IMR-90 (cell line): ENCODE results near the gene CHRNA7. TPM values are rescaled to one million over a fixed set of nuclear protein-coding genes. Genes with fewer than 3 reads are reported as not detected.

Experiments used
- ATAC-seq: fragments of 200-7000 bp; cut with Tn5 transposase; 2 replicates; pipeline ENCODE4 v1.9.1; 2020; ENCODE audit warnings: low read depth, mild to moderate bottlenecking, moderate library complexity
- BruUV-seq: library from RNA; stranded (reverse); fragments of 400-500 nt; replicated peaks from 2 replicates; lab custom pipeline; 2021; lab: Mats Ljungman, UMichigan
- CTCF ChIA-PET: fragments of 300-600 bp; formaldehyde crosslinking; extraction: SDS; loops from one replicate; lab custom pipeline; 2021; ENCODE audit warnings: antibody characterized with exemption; lab: Yijun Ruan, JAX
- POLR2A ChIA-PET: fragments of 300-600 bp; sonication (Branson Sonifier 250); formaldehyde crosslinking; loops from one replicate; lab custom pipeline; 2022; ENCODE audit warnings: antibody characterized with exemption; ENCODE audit not compliant: unreplicated experiment; lab: Charles Lee
- DNase-seq: peaks from one replicate; pipeline ENCODE4 v3.0.0; 2013
- H2AFZ ChIP-seq: replicated peaks from 2 replicates; pipeline ENCODE3; 2013; ENCODE audit warnings: low read length, mild to moderate bottlenecking; ENCODE audit not compliant: poor library complexity
- H2AK5ac ChIP-seq: 2 replicates; pipeline ENCODE4 v1.6.1; 2013; ENCODE audit warnings: low read depth, low read length, inconsistent platforms
- H2AK9ac ChIP-seq: replicated peaks from 2 replicates; pipeline ENCODE3; 2013; ENCODE audit warnings: mild to moderate bottlenecking, low read depth, low read length, moderate library complexity; ENCODE audit not compliant: poor library complexity
- H2BK120ac ChIP-seq: 2 replicates; pipeline ENCODE4 v1.6.1; 2013; ENCODE audit warnings: low read depth, low read length, inconsistent platforms
- H2BK15ac ChIP-seq: 3 replicates; pipeline ENCODE4 v1.6.1; 2013; ENCODE audit warnings: low read depth, low read length, inconsistent platforms
- H2BK20ac ChIP-seq: 2 replicates; pipeline ENCODE4 v1.6.1; 2013; ENCODE audit warnings: low read depth, mild to moderate bottlenecking, inconsistent platforms, low read length, moderate library complexity
- H2BK5ac ChIP-seq: 2 replicates; pipeline ENCODE4 v1.6.1; 2013; ENCODE audit warnings: mild to moderate bottlenecking, low read depth, low read length, inconsistent platforms; ENCODE audit not compliant: poor library complexity, severe bottlenecking
- H3K14ac ChIP-seq: replicated peaks from 2 replicates; pipeline ENCODE4 v1.6.1; 2013; ENCODE audit warnings: low read depth, low read length, inconsistent platforms
- H3K18ac ChIP-seq: 2 replicates; pipeline ENCODE4 v1.6.1; 2013; ENCODE audit warnings: low read depth, low read length, control low read depth
- H3K23ac ChIP-seq: 2 replicates; pipeline ENCODE4 v1.6.1; 2013; ENCODE audit warnings: low read depth, low read length, inconsistent platforms
- H3K27ac ChIP-seq: 2 replicates; pipeline ENCODE4 v1.5.1; 2013; ENCODE audit warnings: mild to moderate bottlenecking, control low read depth, low read length; ENCODE audit not compliant: insufficient read depth
- H3K27me3 ChIP-seq: 2 replicates; pipeline ENCODE4 v1.6.1; 2013; ENCODE audit warnings: low read length; ENCODE audit not compliant: control insufficient read depth, insufficient read depth
- H3K36me3 ChIP-seq: 2 replicates; pipeline ENCODE4 v1.6.1; 2013; ENCODE audit warnings: low read length, mixed read lengths; ENCODE audit not compliant: control insufficient read depth, insufficient read depth
- H3K4ac ChIP-seq: 2 replicates; pipeline ENCODE4 v1.6.1; 2013; ENCODE audit warnings: low read depth, low read length, inconsistent platforms
- H3K4me1 ChIP-seq: 2 replicates; pipeline ENCODE4 v1.6.1; 2013; ENCODE audit warnings: low read length, mixed read lengths; ENCODE audit not compliant: control insufficient read depth, insufficient read depth
- H3K4me2 ChIP-seq: 2 replicates; pipeline ENCODE4 v1.6.1; 2013; ENCODE audit warnings: low read depth, mild to moderate bottlenecking, control low read depth, low read length, moderate library complexity
- H3K4me3 ChIP-seq: 2 replicates; pipeline ENCODE4 v1.5.1; 2013; ENCODE audit warnings: low read depth, mild to moderate bottlenecking, control low read depth, low read length, moderate library complexity; ENCODE audit not compliant: insufficient read depth
- H3K56ac ChIP-seq: 2 replicates; pipeline ENCODE4 v1.6.1; 2013; ENCODE audit warnings: low read length, inconsistent platforms; ENCODE audit not compliant: insufficient read depth; ENCODE audit errors: extremely low read depth
- H3K79me1 ChIP-seq, 2 experiments: 2 replicates each; pipeline ENCODE4 v1.6.1; 2013; ENCODE audit warnings: low read length in 2 of 2, inconsistent platforms in 1 of 2, low read depth in 1 of 2
- H3K9ac ChIP-seq: 2 replicates; pipeline ENCODE4 v1.6.1; 2013; ENCODE audit warnings: low read depth, low read length, control low read depth
- H3K9me1 ChIP-seq: 2 replicates; pipeline ENCODE4 v1.6.1; 2013; ENCODE audit warnings: low read length, inconsistent platforms; ENCODE audit not compliant: insufficient read depth
- H3K9me3 ChIP-seq: 2 replicates; pipeline ENCODE4 v1.6.1; 2013; ENCODE audit warnings: low read length; ENCODE audit not compliant: control insufficient read depth, insufficient read depth
- H4K20me1 ChIP-seq: 2 replicates; pipeline ENCODE4 v1.6.1; 2013; ENCODE audit warnings: low read length, inconsistent platforms; ENCODE audit not compliant: insufficient read depth
- H4K5ac ChIP-seq: 2 replicates; pipeline ENCODE4 v1.6.1; 2013; ENCODE audit warnings: mild to moderate bottlenecking, low read depth, low read length, control low read depth
- H4K8ac ChIP-seq, 2 experiments: 2 replicates each; pipeline ENCODE4 v1.6.1; 2013; ENCODE audit warnings: low read depth in 2 of 2, low read length in 2 of 2, control low read depth in 1 of 2, inconsistent platforms in 1 of 2
- H4K91ac ChIP-seq: 2 replicates; pipeline ENCODE4 v1.6.1; 2013; ENCODE audit warnings: low read depth, low read length, inconsistent platforms; ENCODE audit not compliant: insufficient read depth
- BHLHE40 ChIP-seq: fragments of 150-350 bp; IDR thresholded peaks from 2 replicates; pipeline ENCODE4 v1.6.1; 2016; ENCODE audit warnings: mild to moderate bottlenecking, low read depth, low read length
- CEBPB ChIP-seq: IDR thresholded peaks from 2 replicates; pipeline ENCODE4 v1.6.1; 2012; ENCODE audit warnings: low read depth, low read length, improper control_type of control experiment
- CHD1 ChIP-seq: IDR thresholded peaks from 2 replicates; pipeline ENCODE4 v1.6.1; 2012; ENCODE audit warnings: low read depth, low read length, improper control_type of control experiment
- ELK1 ChIP-seq: fragments of 150-350 bp; IDR thresholded peaks from 2 replicates; pipeline ENCODE4 v1.6.1; 2016; ENCODE audit warnings: low read depth, mild to moderate bottlenecking, low read length, moderate library complexity, borderline replicate concordance
- FOS ChIP-seq: fragments of 150-350 bp; IDR thresholded peaks from 2 replicates; pipeline ENCODE4 v1.6.1; 2016; ENCODE audit warnings: low read depth, low read length
- MAFK ChIP-seq: IDR thresholded peaks from 2 replicates; pipeline ENCODE4 v1.6.1; 2012; ENCODE audit warnings: low read depth, low read length, improper control_type of control experiment
- MAZ ChIP-seq: IDR thresholded peaks from 2 replicates; pipeline ENCODE4 v1.6.1; 2012; ENCODE audit warnings: low read depth, mild to moderate bottlenecking, low read length, improper control_type of control experiment, moderate library complexity, borderline replicate concordance
- MXI1 ChIP-seq: IDR thresholded peaks from 2 replicates; pipeline ENCODE4 v1.6.1; 2012; ENCODE audit warnings: low read depth, mild to moderate bottlenecking, low read length, moderate library complexity, borderline replicate concordance
- NFE2L2 ChIP-seq: fragments of 150-350 bp; IDR thresholded peaks from 2 replicates; pipeline ENCODE4 v1.6.1; 2016; ENCODE audit warnings: low read depth, mild to moderate bottlenecking, low read length
- POLR2A ChIP-seq: IDR thresholded peaks from 2 replicates; pipeline ENCODE4 v1.6.1; 2012; ENCODE audit warnings: mild to moderate bottlenecking, low read depth, low read length
- RAD21 ChIP-seq: IDR thresholded peaks from 2 replicates; pipeline ENCODE4 v1.6.1; 2012; ENCODE audit warnings: low read length, improper control_type of control experiment
- RCOR1 ChIP-seq: IDR thresholded peaks from 2 replicates; pipeline ENCODE4 v1.6.1; 2012; ENCODE audit warnings: mild to moderate bottlenecking, low read length, improper control_type of control experiment; ENCODE audit not compliant: insufficient replicate concordance
- RFX5 ChIP-seq: IDR thresholded peaks from 2 replicates; pipeline ENCODE4 v1.8.0; 2012; ENCODE audit warnings: low read depth, mild to moderate bottlenecking, low read length, moderate library complexity
- SMC3 ChIP-seq: fragments of 150-350 bp; IDR thresholded peaks from 2 replicates; pipeline ENCODE4 v1.6.1; 2016; ENCODE audit warnings: low read depth, mild to moderate bottlenecking, antibody characterized with exemption, low read length, moderate library complexity
- WGBS, 2 experiments: methylation state at CpG; one replicate each; pipeline versions ENCODE4 v1.1.5 to v1.1.7; 2013; ENCODE audit warnings: missing lambda C conversion rate in 2 of 2; ENCODE audit not compliant: insufficient read length in 1 of 2; ENCODE audit errors: extremely low coverage in 2 of 2; 5-methylcytosine and 5-hydroxymethylcytosine counted together
- dilution Hi-C: fragments of 300-500 bp; cut with HindIII; formaldehyde crosslinking; loops from one replicate; pipeline ENCODE4 v1.14.3; 2018; ENCODE audit warnings: low sequenced_read_pairs; ENCODE audit not compliant: unreplicated experiment
- in situ Hi-C: fragments of 300-500 bp; cut with MboI; formaldehyde crosslinking; loops from 3 replicates; pipeline ENCODE4 v1.14.3; 2019; ENCODE audit warnings: low sequenced_read_pairs, inconsistent platforms, mixed read lengths
- intact Hi-C: fragments of 100-400 bp; cut with micrococcal nuclease; formaldehyde crosslinking; loops from 2 replicates; pipeline ENCODE4 v1.10.0; 2022
- polyA plus RNA-seq, 3 experiments: library from polyadenylated mRNA; depleted of rRNA; stranded (reverse); fragments of >200 nt; gene quantifications; 2 replicates each; pipeline ENCODE4 v1.2.3, GENCODE V29; 2012; ENCODE audit warnings: low replicate concordance in 1 of 3
- total RNA-seq: library from RNA; depleted of rRNA; stranded (reverse); fragments of >200 nt; gene quantifications from 2 replicates; pipeline ENCODE4 v1.2.3, GENCODE V29; 2012

Gene CHRNA7
- total and polyA plus RNA-seq, 2 of the 4 experiments (the other 2 are of a cell fraction): 0.10 TPM; not detected in 1

- Histone ChIP-seq H2AK5ac (no peak overlapping the region), H3K4me1 (no peaks in the 10 kb centered on the region), H3K56ac (no peak overlapping the region), H2AK9ac (no peak overlapping the region), H3K27ac (no peak overlapping the region), H3K14ac (no peak overlapping the region), H2BK15ac (no peak overlapping the region), H3K18ac (no peak overlapping the region), H2AFZ (no peak overlapping the region), H3K27me3 (no peaks in the 10 kb centered on the region), H4K20me1 (no peaks in the 10 kb centered on the region), H3K36me3 (no peaks in the 10 kb centered on the region), H3K4me2 (no peak overlapping the region), H4K91ac (no peak overlapping the region), H2BK5ac (no peak overlapping the region), H3K23ac (no peak overlapping the region), H3K9me3 (no peaks in the 10 kb centered on the region), H2BK120ac (no peak overlapping the region), H2BK20ac (no peak overlapping the region), H3K4me3 (no peak overlapping the region), H3K9me1 (no peaks in the 10 kb centered on the region), H3K79me1 (no peaks in the 10 kb centered on the region), H4K8ac (no peak overlapping the region), H3K4ac (no peak overlapping the region), H3K9ac (no peak overlapping the region), H4K5ac (no peak overlapping the region)
- BruUV-seq: no TSS peak
- intact Hi-C loops (no loop called here), dilution Hi-C loops (no loop called here), in situ Hi-C loops (no loop called here)
- 40% methylated on average over 1 of the region's 13 CpGs; no CpG with 5 or more reads in 1 of the 2 experiments for WGBS, 2 experiments
- POLR2A ChIA-PET: no interaction called here
- CTCF ChIA-PET: no interaction called here
- no peak for TF ChIP-seq NFE2L2
- TF ChIP-seq BHLHE40: no peak
- TF ChIP-seq POLR2A: no peak
- TF ChIP-seq MAFK: no peak
- no peak for TF ChIP-seq RFX5
- TF ChIP-seq ELK1: no peak
- TF ChIP-seq RAD21: no peak
- TF ChIP-seq RCOR1: no peak
- no peak for TF ChIP-seq SMC3
- TF ChIP-seq CEBPB: no peak
- TF ChIP-seq MXI1: no peak
- no peak for TF ChIP-seq CHD1
- no peak for TF ChIP-seq FOS
- TF ChIP-seq MAZ: no peak
- no peak for DNase-seq
- no peak for ATAC-seq
These were observed 66.8 kb downstream of the CHRNA7 start for GRCh38 chr15:32096916-32097617.
